Stimulated activated CD4-positive, alpha-beta T cell treated with anti-CD3 and anti-CD28 coated beads, Interleukin-1b, Interleukin-23, amount 100 ng/mL, for 24 hours (primary cell): ENCODE data around the gene AQP5.

Source experiments
- DNase-seq, 4 experiments: peaks; one replicate each; pipeline ENCODE4 v3.0.0-alpha.2; 2020; ENCODE audit warnings: low read depth in 4 of 4, low spot score in 1 of 4

Gene AQP5

GRCh38 chr12:49963976-49964815 lies 2.5 kb downstream of the AQP5 start:
- no peak for DNase-seq

- DNase-seq = no peak
These were observed 3.4 kb downstream of the AQP5 start for GRCh38 chr12:49964849-49965624.

GRCh38 chr12:49965836-49966235 lies 4.2 kb downstream of the AQP5 start:
- no peak for DNase-seq

GRCh38 chr12:49966511-49967041 lies 4.9 kb downstream of the AQP5 start:
- no peak for DNase-seq

GRCh38 chr12:49967042-49967776 lies 5.5 kb downstream of the AQP5 start:
- DNase-seq = peak; percentile 88 to 97 (median 90)

- DNase-seq = no peak
These were observed 6.1 kb downstream of the AQP5 start for GRCh38 chr12:49967777-49968250.

GRCh38 chr12:49968471-49968870 lies 6.8 kb downstream of the AQP5 start:
- DNase-seq = no peak

- DNase-seq = no peak
These were observed 7.4 kb downstream of the AQP5 start for GRCh38 chr12:49969027-49969426.

GRCh38 chr12:49969651-49970429 lies 8.2 kb downstream of the AQP5 start:
- DNase-seq = no peak

GRCh38 chr12:49970658-49971057 lies 9.0 kb downstream of the AQP5 start:
- DNase-seq = no peak

- no peak for DNase-seq
These were observed 9.5 kb downstream of the AQP5 start for GRCh38 chr12:49971141-49971540.

- DNase-seq = no peak
These were observed 10.5 kb downstream of the AQP5 start for GRCh38 chr12:49972129-49972528.

GRCh38 chr12:49972641-49973360 lies 11.1 kb downstream of the AQP5 start, which contains the start of gene AQP6:
Gene AQP6 (plus strand): TSS chr12:49972947. CDS start chr12:49973174, 227 bp downstream.
- DNase-seq = no peak

- no peak for DNase-seq
These were observed 11.7 kb downstream of the AQP5 start for GRCh38 chr12:49973361-49973830.

- no peak for DNase-seq
These were observed 12.6 kb downstream of the AQP5 start for GRCh38 chr12:49974231-49974675.

GRCh38 chr12:49974677-49975317 lies 13.1 kb downstream of the AQP5 start:
- DNase-seq = no peak

GRCh38 chr12:49975318-49975761 lies 13.7 kb downstream of the AQP5 start:
- DNase-seq = no peak

- no peak for DNase-seq
These were observed 14.9 kb downstream of the AQP5 start for GRCh38 chr12:49976557-49976956.

- DNase-seq = no peak
These were observed 16.5 kb downstream of the AQP5 start for GRCh38 chr12:49978125-49978524.
